HG02642 (cell line): ENCODE data around the gene C3.
"Not testable (repeated sequence)": the region's sequence is repeated elsewhere in the genome, so short reads cannot be mapped to it uniquely, and the experiment has no call there.

ENCODE experiments used
- ATAC-seq: cut with Tn5 transposase; IDR thresholded peaks from one replicate; pipeline ENCODE4 v1.9.1; 2021; ENCODE audit warnings: mild to moderate bottlenecking; ENCODE audit not compliant: unreplicated experiment, poor library complexity

The C3 gene

GRCh38 chr19:6748543-6748942, 28.1 kb upstream of the C3 start:
- not testable (repeated sequence) for ATAC-seq

GRCh38 chr19:6745965-6746364, 25.5 kb upstream of the C3 start:
- no peak for ATAC-seq

- ATAC-seq = no peak
These were observed 24.2 kb upstream of the C3 start for GRCh38 chr19:6744381-6745301.

DNA sequence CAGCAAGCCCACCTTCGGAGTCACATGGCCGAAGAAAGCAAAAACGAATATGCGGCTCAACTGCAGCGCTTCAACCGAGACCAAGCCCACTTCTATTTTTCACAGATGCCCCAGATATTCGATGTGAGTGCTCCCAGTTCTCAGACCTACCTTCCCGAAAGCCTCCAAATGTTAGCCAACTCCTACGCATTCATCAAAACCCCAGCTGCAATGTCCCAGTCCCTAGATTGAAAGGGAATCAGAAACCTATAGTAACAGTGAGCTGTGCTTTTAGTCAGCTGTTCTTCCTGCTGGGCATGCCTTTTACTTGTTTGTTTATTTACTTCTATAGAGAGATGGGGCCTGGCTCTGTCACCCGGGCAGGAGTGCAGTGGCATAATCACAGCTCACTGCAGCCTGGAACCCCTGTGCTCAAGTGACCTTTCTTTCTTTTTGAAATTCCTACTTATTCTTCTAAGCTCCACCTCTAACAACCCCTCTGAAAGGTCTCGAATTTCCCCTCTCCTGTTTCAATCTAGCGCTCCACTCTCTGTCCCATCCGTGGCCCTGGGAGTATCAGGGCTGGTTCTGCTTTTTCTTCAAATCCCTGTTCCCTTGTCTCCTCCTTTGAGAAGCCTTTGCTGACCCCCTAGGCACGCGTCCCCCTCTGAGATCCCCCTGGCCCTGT, 23.4 kb upstream of the C3 start:
- no peak for ATAC-seq

- ATAC-seq = no peak
These were observed 22.6 kb upstream of the C3 start for GRCh38 chr19:6743066-6743465.

DNA sequence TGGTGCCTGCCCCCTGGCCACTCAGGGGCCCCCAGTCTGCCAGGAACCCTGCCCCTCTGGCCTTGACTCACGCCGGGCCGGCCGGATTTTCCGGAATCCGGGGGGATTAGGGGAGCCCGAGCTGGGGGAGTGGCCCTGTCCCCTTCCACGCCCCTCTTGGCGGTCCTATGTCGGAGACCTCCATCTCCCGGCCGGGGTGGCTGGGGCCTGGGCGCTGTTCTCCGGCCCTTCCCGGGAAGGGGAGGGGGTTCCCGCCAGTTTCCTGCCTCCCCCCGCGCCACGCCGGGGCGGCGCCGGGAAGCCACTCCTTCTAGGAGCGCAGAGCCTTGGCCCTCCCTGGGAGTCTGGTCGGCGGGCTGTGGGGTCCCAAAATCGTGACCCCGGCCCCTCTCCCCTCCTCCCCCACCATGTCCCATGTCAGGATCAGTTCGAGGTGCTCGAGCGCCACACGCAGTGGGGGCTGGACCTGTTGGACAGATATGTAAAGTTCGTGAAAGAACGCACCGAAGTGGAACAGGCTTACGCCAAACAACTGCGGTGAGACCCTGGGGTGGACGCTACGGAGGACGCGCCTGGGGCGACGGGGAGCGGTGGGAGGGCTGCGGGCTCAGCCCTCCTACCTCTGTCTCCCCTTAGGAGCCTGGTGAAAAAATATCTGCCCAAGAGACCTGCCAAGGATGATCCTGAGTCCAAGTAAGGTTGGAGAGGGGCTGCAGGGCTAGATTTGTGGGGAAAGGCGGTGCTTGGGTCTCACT, 20.3 kb upstream of the C3 start:
- no peak for ATAC-seq

DNA sequence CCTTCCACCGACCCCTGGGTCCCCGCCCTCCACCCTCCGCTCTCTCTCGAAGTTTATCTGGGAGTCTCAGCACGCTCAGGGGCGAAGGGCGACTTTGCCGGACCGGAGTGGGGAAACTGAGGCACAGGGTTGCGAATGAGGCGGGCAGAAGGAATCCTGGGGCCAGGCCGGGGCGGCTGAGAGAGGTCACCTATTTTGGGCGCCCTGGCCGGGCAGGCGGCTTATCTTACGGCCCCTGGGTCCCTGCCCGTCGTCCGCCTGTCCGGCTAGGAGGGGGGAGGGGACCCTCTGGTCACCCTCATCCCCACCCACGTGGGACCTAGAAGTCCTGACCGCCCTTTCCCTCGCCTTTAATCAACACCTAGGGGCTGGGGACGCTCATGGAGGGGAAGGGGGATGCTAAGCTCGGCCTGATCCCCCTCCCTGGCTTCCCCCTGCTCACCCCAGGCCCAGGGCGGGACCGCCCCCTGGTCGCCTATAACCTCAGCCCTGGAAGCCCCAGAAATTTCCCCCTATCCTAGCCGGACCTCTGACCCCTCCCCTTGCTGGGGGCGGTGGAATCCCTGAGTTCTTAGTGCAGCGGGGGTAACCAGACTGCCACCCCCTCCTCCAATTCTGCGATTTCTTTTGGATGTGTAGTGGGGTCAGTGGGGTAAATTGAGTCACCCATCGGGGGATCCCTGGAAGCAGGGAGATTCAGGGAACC, 19.6 kb upstream of the C3 start:
- no peak for ATAC-seq

GRCh38 chr19:6739390-6739882, 19.0 kb upstream of the C3 start, which contains the start of gene TRIP10:
TSS of gene TRIP10 (plus strand) at chr19:6739680. CDS start at chr19:6739762, 82 bp downstream.
- no peak for ATAC-seq

GRCh38 chr19:6738787-6739389, 18.4 kb upstream of the C3 start:
- no peak for ATAC-seq

DNA sequence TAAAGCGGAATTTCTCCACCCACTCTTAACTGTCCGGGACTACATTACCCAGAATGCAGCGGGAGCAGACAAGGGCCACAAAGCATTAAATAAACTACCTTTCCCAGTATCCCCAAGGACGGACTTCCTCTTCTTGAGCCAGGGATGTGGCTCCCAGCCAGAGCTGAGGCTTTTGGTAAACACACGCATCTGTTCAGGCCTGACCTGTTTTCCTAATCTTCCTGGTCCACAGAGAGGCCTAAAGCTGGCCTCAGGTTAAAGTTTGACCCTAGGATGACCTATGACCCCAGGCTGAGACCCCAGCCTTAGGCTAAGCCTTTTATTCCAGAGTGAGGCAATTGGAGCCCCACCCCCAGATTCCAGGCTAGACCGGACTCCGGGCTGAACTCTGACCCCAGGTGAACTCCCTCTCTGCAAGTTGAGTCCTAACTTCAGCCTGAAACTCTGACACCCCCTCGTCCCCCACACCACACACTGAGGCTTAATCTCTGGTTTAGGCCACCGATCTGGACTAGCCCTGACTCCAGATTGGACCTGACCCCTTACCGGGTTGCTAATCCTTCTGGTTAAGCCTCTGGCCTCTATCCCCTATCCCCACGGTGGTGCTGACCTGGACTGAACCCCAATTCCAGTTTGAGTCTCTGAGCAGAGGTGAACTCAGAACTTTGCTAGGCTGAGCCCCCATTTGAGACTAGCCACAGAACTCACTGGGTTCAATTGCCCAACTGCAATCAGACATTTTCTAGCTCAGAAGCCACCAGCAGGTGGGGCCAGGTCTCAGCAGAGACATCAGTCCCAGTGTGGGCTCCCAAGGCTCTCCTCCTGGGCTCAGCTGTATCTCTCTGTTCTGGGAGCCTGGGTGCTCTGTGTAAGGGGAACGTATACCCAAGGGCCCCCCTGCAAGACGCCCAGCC, 17.7 kb upstream of the C3 start:
- ATAC-seq = peak; percentile 4

DNA sequence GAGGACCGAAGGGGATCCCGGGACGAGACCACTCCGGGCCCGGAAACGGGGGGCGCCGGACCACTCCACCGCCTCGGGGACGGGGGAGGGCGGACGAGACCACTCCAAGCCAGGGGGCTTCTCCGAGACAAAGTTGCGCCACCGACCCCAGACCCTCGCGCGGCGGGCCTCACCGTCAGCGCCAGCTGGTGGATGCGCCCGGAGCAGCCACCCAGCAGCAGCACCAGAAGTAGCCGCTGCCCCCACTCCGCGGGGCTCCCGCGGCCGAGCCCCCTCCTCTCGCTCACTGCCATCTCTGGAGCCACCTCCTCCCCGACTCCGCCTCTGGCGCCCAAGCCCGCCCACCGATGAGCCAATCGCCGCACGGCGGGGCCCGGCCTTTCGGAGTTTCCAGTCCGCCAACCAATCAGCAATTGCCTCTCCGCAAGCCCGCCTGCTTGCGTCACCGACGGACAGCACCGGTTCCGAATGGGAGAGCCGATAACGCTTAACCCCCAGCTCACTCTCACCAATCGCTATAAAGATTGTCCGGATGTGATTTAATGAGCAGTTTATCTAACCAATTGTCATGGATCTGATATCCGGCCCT, 16.9 kb upstream of the C3 start, which contains the start of gene GPR108:
TSS of gene GPR108 (minus strand) at position 297 of the 589 bp plus-strand sequence. CDS start at position 293, 4 bp downstream.
- ATAC-seq = peak; percentile 70

DNA sequence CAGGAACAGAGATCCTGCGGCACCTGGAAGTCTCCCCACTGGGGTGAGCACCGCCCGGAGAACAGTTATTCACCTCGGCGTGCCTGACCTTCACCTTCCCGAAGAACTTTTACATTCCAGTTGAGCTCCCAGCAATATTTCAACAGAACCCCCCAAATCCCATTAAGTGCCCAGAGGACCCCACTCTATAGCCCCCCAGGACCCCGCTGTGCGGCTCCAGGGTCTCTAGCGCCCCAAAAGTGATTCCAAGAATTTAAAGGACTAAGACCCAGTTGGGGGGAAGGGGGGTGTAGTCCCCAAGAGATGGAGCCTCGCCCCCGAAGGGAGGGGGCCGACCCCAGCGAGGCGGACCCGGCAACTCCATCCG, 16.4 kb upstream of the C3 start:
- no peak for ATAC-seq

- no peak for ATAC-seq
These were observed 15.9 kb upstream of the C3 start for GRCh38 chr19:6736169-6736916.

DNA sequence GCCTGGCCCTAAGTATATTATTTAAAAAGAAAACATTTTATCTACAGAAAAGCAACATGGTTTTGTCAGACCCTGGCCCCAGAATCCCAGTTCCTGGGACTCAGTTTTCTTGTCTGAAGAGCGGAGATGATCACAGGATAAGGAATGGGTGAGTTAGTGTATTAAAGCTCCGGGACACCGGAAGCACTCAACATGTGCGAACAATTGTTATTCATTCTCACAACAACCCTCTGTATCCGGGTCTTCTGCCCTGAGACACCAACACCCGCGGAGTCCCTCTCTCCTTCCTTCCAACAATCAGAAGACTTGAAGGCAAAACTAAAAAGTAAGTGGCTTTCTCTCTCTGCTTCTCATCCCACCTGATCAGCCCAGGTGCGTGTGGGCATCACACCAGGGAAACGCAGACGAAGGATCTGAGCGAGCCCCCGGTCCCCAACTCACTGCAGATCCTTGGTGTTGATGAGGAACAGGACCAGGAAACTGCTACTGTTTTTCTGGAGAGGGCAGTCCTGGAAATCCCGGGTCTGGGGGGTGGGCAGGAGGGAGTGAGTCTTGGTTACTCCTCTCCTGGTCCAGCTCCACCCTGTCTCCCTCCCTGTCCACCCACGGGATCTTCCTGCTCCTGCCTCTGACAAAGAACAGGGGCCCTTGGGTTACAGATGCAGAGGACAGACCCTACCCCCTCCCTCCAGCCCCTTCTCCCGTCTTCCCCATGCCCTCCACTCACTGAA, 14.9 kb upstream of the C3 start:
- ATAC-seq = no peak

DNA sequence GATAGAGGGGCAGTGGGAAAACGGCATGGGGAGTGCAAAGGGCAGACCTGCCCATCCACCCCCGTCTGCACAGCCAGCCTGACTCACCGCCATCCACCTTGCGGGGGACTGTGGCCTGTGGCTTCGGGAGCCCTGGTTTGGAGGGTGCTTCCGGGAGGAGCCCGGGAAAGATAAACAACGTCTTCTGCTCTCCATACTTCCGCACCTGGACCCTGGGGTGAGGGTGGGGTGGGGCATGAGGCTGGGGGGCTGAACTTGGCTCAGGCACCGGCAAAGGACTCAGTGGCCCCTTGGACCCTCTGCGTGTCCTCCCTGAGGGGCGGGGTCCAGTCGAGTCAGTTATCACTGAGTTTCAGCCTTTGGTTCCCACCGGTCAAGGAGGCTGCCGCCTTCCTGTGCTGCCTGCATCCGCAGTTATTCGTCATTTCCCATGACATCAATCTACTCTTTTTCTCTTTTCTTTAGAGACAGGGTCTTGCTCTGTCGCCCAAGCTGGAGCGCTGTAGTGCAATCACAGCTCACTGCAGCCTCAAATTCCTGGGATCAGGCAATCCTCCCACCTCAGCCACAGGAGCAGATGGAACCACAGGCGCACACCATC, 13.7 kb upstream of the C3 start:
- ATAC-seq = no peak

- no peak for ATAC-seq
These were observed 13.1 kb upstream of the C3 start for GRCh38 chr19:6733338-6734095.
